ENCODE results near the gene MTERF2. TPM values are rescaled to one million over a fixed set of nuclear protein-coding genes. Genes with fewer than 3 reads are reported as not detected.
A peak's percentile ranks its signal among the peaks of the same experiment; 100 is the strongest.
"Not testable (repeated sequence)": the region's sequence is repeated elsewhere in the genome, so short reads cannot be mapped to it uniquely, and the experiment has no call there.

Gene MTERF2
- polyA plus RNA-seq (ENCODE audit: insufficient read length), result 34.7 TPM

DNA sequence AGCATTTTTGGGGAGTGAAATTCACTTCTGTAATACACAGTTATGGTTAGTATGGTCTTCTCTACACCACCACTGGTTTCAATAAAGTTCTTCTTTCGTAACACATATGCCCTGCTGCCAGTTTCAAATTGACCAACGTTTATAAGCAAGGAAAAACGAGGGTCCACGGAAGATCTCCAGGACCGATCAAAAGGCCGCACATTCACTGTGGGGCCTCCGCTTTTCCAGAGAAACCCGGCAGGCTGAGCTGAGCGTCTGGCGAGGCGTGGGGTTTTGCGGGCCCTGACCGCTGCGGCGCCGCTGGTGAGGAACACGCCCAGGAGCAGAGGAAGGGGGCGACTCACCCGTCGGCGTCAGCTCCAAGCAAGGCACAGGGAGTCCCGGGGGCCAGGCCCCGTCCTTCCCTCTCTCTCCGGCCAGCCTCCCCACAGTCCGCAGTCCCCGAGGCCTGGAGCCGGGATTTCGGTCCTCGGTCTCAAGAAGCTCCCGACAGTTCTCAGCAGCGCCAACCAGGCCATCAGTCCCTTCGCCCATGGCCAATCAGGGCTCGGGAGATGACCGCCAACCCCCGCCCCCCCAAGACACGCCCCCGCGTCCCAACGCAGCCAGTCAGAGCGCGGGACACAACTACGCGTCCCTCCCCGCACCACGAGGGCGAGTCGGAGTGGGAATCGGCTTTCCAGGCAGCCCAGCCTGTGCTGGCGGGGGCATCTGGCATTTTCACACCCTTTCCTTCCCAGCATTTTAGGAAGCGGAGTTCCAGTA lies at the start of gene MTERF2:
MTERF2 (minus strand) TSS at position 522 of the 765 bp plus-strand sequence. CDS start 8,432 bp downstream, outside the sequence.
- peak; percentile 73 for DNase-seq (ENCODE audit: low read depth)

DNA sequence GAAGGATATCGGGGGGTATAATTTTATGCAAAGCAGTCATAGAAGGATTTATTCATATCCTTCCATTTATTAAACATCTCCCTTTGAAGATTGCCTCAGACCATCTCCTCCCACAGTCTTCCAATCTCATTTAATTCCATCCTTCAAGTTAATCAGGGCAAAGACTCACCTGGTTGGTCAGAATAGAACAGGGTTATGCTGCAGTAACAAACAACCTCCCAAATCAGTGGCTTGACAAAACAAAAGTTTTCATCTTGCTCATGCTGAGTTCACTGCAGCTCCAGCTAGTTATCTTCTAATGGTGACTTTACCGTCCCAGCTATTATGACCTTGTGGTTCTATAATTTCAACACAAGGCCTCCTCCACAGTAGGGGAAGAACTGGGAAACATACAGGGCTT lies 48.8 kb upstream of the MTERF2 start:
- DNase-seq (ENCODE audit: low read depth), result no peak

- no peak for DNase-seq (ENCODE audit: low read depth)
Observed at GRCh38 chr12:107033758-107034739, 47.1 kb upstream of the MTERF2 start.

- DNase-seq (ENCODE audit: low read depth), result no peak
Observed at GRCh38 chr12:107032266-107032665, 45.3 kb upstream of the MTERF2 start.

DNA sequence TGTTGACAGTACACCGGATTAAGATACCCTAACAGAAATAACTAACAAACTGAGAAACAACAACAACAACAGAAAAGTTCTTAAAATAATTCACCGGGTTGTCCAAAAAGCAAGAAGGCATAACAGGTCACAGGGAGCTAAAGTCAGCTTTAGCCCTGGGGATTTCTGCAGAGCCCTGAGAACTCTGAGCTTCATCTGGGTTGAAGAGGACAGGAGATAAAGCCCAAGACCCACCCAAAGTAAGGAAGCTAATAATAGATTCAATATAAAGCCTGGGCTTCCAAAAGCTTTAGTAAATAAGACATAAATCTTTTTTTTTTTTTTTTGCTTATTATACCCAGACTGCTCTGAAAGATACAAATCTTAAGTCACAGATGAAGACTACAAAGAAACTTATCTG lies 44.1 kb upstream of the MTERF2 start:
- no peak for DNase-seq (ENCODE audit: low read depth)

- peak; percentile 31 for DNase-seq (ENCODE audit: low read depth)
Observed at GRCh38 chr12:107029081-107029480, 42.1 kb upstream of the MTERF2 start.

GRCh38 chr12:107027636-107028053 lies 40.7 kb upstream of the MTERF2 start:
- DNase-seq (ENCODE audit: low read depth), result peak; percentile 97

DNA sequence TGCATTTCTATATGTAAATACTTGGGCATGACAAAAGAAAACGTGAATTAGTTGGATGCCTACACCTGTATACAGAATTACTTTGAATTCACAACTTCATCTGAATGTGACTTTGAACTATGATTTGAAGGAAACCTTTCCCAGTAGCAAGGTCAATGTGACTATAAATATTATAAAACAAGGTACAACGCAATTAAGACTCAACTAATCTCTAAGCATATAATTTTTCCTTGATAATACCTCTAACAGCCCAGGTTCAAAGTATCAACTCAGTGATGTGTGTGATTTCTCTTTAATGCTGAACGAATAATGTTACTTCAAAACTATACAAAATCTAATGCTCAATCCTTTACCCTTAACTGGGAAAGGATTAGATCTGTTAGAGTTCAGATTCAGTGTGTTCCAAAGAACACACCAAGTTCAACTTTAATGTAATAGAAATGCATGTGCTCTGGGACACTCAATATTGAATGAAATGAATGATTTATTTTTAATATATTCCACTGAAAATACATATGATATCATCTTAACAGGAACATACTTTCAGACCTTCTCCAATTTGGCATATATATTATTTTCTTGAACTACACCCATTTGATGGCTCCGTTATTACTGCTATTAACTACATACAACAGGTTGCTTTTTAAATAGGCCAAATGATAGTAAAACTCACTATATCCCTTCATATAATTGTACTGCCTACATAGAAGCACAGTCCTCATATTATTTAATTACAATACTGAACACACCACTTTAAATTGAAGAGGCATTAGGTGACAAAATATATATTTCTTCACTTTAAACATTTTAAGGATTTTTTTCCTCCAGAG lies 40.1 kb upstream of the MTERF2 start:
- peak; percentile 53 for DNase-seq (ENCODE audit: low read depth)

- DNase-seq (ENCODE audit: low read depth), result not testable (repeated sequence)
Observed at GRCh38 chr12:107026356-107026755, 39.4 kb upstream of the MTERF2 start.

DNA sequence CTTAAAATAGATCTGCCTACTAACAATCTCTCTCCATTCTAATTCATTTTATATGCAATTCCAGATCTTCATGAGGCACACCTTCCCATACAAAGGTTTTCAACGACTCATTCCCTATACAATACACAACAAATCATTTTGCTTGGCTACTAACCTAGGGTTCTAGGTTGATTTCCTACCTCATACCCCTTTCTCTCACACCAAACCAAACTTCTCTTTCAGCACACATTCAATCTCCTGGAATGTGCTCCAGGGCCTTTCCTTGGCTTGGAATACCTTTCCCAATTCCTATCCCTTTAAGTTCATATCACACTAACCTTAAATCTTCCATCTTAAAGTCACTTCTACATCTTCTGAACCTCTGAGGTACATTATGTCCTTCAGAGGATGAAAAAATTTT lies 38.7 kb upstream of the MTERF2 start:
- DNase-seq (ENCODE audit: low read depth), result no peak

- DNase-seq (ENCODE audit: low read depth), result no peak
Observed at GRCh38 chr12:107019546-107019945, 32.6 kb upstream of the MTERF2 start.

GRCh38 chr12:107017042-107017441 lies 30.1 kb upstream of the MTERF2 start:
- DNase-seq (ENCODE audit: low read depth), result no peak

DNA sequence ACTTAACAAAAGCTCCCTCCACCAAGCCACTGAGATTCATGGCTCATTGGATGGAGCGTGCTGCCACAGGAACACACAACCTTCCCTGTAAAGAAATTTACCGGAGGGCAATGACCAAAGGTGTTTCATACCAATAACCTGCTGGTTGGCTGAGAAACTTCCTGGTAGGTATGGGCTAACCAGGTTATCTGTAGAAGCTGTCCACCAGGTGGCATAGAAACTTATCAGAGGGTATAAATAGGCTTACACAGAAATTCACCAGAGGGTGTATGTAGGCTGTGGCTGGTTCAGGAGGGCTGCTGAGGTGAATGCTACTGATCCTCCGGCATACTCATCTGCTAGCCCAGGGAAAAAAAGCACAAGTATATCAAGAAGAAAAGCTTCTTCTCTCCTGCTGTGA lies 27.1 kb upstream of the MTERF2 start:
- no peak for DNase-seq (ENCODE audit: low read depth)

DNA sequence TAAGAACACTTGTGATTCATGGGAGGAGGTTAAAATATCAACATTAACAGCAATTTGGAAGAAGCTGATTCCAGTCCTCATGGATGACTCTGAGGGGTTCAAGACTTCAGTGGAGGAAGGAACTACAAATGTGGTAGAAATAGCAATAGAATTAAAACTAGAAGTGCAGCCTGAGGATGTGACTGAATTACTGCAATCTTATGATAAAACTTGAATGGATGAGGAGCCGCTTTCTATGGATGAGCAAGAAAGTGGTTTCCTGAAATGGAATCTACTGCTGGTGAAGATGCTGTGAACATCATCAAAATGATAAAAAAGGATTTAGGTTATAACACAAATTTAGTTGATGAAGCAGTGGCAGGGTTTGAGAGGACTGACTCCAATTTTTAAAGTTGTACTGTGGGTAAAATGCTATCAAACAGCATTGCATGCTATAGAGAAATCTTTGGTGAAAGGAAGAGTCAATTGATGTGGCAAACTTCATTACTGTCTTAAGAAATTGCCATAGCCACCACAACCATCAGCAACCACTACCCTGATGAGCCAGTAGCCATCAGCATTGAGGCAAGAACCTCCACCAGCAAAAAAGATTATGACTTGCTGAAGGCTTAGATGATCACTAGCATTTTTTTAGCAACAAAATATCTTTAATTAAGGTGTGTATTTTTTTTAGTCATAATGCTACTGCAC lies 25.9 kb upstream of the MTERF2 start:
- no peak for DNase-seq (ENCODE audit: low read depth)

DNA sequence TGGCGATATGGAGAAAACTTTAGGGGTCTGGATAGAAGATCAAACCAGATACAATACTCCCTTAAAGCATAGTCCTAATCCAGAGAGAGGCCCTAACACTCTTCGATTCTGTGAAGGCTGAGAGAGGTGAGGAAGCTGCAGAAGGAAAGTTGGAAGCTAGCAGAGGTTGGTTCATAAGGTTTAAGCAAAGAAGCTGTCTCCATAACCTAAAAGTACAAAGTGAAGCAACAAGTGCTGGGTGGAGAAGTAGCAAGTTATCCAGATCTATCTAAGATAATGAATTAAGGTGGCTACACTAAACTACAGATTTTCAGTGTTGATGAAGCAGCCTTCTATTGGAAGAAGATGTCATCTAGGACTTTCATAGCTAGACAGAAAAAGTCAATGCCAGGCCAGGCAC lies 24.6 kb upstream of the MTERF2 start:
- DNase-seq (ENCODE audit: low read depth), result no peak

GRCh38 chr12:107007411-107007810 lies 20.5 kb upstream of the MTERF2 start:
- no peak for DNase-seq (ENCODE audit: low read depth)

GRCh38 chr12:107002665-107003064 lies 15.7 kb upstream of the MTERF2 start:
- DNase-seq (ENCODE audit: low read depth), result not testable (repeated sequence)

GRCh38 chr12:106999446-106999845 lies 12.5 kb upstream of the MTERF2 start:
- DNase-seq (ENCODE audit: low read depth), result no peak

- no peak for DNase-seq (ENCODE audit: low read depth)
Observed at GRCh38 chr12:106997916-106998315, 11.0 kb upstream of the MTERF2 start.

- not testable (repeated sequence) for DNase-seq (ENCODE audit: low read depth)
Observed at GRCh38 chr12:106996102-106996501, 9.2 kb upstream of the MTERF2 start.

Measured in forelimb muscle (tissue), 1 donor.